NCI-H2171 (cell line): ENCODE measurements around the gene LTBP2.

ENCODE experiments used
- DNase-seq: peaks from one replicate; lab custom pipeline; 2025; lab: John Stamatoyannopoulos, UW

The LTBP2 gene

GRCh38 chr14:74611650-74612349 lies at the start of gene LTBP2:
TSS of gene LTBP2 (minus strand) at chr14:74612237. CDS start at chr14:74611944, 293 bp downstream.
- DNase-seq, result no peak

GRCh38 chr14:74660863-74661262 lies 48.8 kb upstream of the LTBP2 start:
- no peak for DNase-seq

GRCh38 chr14:74660167-74660566 lies 48.1 kb upstream of the LTBP2 start:
- no peak for DNase-seq

GRCh38 chr14:74658535-74659131 lies 46.6 kb upstream of the LTBP2 start:
- DNase-seq, result no peak

- no peak for DNase-seq
Observed at GRCh38 chr14:74656964-74657363, 44.9 kb upstream of the LTBP2 start.

GRCh38 chr14:74655599-74656395 lies 43.8 kb upstream of the LTBP2 start:
- DNase-seq, result no peak

GRCh38 chr14:74654931-74655330 lies 42.9 kb upstream of the LTBP2 start:
- DNase-seq, result no peak

GRCh38 chr14:74653386-74654138 lies 41.5 kb upstream of the LTBP2 start:
- no peak for DNase-seq

GRCh38 chr14:74652541-74652940 lies 40.5 kb upstream of the LTBP2 start:
- no peak for DNase-seq

GRCh38 chr14:74650927-74651686 lies 39.1 kb upstream of the LTBP2 start:
- no peak for DNase-seq

- DNase-seq, result no peak
Observed at GRCh38 chr14:74649673-74650072, 37.6 kb upstream of the LTBP2 start.

- no peak for DNase-seq
Observed at GRCh38 chr14:74649167-74649566, 37.1 kb upstream of the LTBP2 start.

GRCh38 chr14:74648601-74649000 lies 36.6 kb upstream of the LTBP2 start:
- DNase-seq, result peak; percentile 30

GRCh38 chr14:74647678-74648461 lies 35.8 kb upstream of the LTBP2 start:
- DNase-seq, result peak; percentile 87

- peak; percentile 57 for DNase-seq
Observed at GRCh38 chr14:74647061-74647677, 35.1 kb upstream of the LTBP2 start.

GRCh38 chr14:74645756-74646470 lies 33.9 kb upstream of the LTBP2 start:
- no peak for DNase-seq

- DNase-seq, result no peak
Observed at GRCh38 chr14:74645244-74645643, 33.2 kb upstream of the LTBP2 start.

- peak; percentile 79 for DNase-seq
Observed at GRCh38 chr14:74641601-74642391, 29.8 kb upstream of the LTBP2 start.

- DNase-seq, result no peak
Observed at GRCh38 chr14:74638966-74639365, 26.9 kb upstream of the LTBP2 start.
